GM21619 (cell line): ENCODE data around the gene KCNQ1.

Experiments
- ATAC-seq: cut with Tn5 transposase; IDR thresholded peaks from one replicate; pipeline ENCODE4 v1.9.1; 2021; ENCODE audit not compliant: unreplicated experiment

KCNQ1 gene

DNA sequence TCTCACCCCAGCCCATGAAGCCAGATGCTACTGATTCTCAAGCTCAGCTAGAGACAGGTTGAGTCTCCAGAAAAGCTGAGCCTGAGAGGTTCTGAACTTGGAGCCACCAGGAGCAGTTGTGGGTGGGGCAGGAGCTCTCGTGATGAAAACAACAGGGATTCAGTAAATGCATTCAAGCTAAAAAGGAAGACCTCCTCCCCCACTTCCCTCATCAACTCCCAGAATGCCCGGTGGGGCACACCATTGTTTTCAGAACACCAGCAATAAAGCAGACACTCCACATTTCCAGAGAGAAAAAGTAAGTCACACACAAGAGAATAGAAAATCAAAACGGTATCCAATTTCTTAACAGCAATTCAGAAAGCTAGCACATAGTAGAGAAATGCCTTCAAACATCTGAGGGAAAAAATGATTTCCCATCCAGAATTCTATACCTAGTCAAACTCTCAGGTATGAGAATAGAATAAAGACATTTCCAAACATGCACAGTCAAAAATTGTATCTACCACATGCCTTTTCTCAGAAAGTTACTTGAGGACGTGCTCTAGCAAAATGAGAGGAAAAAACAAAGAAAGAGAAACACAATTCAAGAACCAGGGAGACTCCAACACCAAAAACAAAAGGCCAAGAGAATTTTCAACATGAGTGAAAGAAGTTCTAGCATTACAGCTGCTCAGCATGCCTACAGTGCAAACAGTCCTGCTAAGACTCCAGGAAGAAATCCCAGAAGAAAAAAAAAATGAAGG is 383.9 kb downstream of the KCNQ1 start:
- ATAC-seq, result no peak

GRCh38 chr11:2830030-2830812 is 385.4 kb downstream of the KCNQ1 start:
- ATAC-seq, result no peak

- no peak for ATAC-seq
Observed at GRCh38 chr11:2830886-2831285, 386.1 kb downstream of the KCNQ1 start.

- ATAC-seq, result no peak
Observed at GRCh38 chr11:2831781-2832532, 387.1 kb downstream of the KCNQ1 start.

DNA sequence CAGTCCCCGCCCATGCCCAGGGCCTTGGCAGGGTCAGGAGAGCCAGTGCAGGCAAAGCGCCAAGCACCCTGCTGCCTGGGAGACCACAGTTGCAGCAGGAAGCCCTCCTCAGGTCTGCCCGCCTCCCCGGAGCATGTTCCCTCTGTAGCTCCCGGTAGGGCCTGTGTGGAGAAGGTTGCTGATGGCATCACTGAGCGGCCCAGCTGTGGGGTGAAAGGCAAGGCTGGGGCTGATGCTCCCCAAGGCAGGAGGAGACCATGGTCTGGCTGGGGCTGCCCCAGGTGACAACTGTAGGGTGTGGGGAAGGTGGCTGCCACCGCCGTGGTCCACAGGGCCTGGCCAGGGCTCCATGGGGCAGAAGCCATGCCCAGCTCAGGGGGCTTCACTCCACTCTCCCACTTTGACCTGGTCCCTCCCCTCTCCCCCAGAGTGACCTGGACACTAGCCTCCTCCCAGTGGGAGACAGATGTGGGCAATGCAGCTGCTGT is 387.8 kb downstream of the KCNQ1 start:
- ATAC-seq, result no peak

DNA sequence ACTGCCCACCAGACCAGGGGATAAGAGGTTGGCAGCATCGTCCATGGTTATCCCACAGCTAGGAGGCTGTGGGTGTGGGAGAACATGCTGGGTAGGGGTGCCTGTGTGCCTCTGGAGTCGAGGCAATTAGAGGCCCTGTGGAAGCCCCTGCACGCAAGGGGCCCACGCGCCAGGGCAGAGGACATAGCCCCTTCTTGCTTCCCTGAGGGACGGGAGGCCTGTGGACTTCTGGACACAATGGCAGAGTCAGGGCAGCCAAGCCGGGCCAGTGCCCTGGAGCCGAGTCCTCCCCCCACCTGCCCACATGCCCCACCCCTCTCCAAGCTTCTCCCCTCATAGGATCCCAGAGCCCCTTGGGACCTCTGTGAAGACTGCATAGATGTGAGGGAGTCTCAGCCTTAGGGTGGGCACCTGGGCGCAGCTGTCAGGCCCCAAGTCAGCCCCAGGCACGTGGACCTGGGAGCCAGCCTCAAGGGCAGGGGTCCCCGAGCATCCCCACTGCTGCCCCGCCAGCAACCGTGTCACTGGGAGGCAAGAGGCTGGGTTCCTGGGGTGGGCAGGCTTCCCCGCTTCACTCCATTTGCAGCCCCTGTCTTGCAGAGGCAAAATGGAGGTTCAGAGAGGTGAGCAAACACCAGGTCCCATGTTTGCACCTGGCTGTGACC is 388.4 kb downstream of the KCNQ1 start:
- ATAC-seq, result no peak

- no peak for ATAC-seq
Observed at GRCh38 chr11:2833716-2834502, 389.1 kb downstream of the KCNQ1 start.

- ATAC-seq, result no peak
Observed at GRCh38 chr11:2834503-2835273, 389.9 kb downstream of the KCNQ1 start.

- no peak for ATAC-seq
Observed at GRCh38 chr11:2835296-2835695, 390.5 kb downstream of the KCNQ1 start.

GRCh38 chr11:2835751-2836150 is 390.9 kb downstream of the KCNQ1 start:
- ATAC-seq, result no peak

DNA sequence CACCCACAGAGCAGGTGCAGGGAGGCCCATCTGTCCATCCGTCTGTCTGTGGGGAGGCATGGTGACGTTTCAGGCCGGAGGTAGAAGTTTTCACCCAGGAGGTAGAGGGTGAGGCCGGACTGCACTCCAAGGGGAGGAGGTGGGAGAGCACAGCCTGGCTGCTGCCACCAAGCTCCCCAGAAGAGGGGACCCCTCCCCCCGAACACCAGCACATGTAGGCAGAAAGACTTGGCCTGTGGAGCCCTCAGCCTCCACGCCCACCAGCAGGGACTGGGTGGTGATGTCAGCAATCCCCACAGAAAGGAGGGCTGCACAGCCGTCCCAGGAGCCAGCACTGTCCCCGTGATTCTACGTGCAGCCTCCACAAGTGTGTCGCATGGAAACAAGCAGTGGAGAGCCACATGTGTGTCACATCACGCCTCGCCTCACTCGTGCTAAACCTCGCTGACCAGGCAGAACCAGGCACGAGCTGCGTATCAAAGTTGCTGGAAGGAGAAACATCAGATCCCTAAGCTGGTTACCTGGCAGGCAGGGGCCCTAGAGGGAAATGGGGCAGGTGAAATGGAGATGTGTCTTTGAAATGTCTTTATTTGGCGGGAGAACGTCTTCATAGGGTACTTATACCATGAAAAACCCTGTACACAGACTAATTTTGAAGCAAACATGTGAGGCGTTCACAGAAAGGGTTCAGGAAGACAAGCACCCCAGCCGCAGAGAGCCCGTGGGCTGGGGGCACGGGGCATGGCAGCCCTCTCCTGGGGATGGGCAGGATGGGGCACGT is 391.7 kb downstream of the KCNQ1 start:
- ATAC-seq, result no peak

- ATAC-seq, result no peak
Observed at GRCh38 chr11:2837096-2837601, 392.3 kb downstream of the KCNQ1 start.

- no peak for ATAC-seq
Observed at GRCh38 chr11:2837651-2838050, 392.8 kb downstream of the KCNQ1 start.

- ATAC-seq, result no peak
Observed at GRCh38 chr11:2838091-2838490, 393.3 kb downstream of the KCNQ1 start.

DNA sequence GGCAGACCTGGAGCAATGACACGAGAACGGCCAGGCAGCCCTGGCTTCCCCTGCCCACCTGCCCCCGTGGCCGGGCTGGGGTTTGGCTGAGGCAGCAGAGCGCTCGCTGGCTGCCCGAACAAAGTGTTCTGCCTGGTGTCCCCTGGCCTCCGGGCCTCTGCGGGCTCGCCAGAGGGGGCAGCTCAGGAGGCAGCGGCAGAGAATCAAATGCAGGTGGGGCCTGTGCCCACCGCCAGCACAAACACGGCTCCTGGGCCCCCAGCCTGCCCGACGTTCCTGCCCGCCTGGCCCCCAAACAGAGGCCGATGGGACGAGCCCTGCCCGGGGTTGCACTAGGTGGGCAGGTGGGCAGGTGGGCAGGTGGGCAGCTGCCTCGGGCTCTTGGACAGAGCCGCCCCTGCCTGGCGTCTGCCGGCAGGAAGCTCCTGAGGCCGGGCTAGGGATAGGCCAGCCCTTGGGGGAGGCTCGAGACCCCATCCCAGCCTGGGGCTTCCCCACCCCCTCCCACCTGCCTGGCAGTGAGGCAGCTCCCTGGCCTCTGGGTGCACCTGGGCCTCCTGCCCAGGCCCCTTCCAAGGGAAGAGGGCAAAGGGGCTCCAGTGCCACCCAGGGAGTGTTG is 394.0 kb downstream of the KCNQ1 start:
- ATAC-seq, result no peak

DNA sequence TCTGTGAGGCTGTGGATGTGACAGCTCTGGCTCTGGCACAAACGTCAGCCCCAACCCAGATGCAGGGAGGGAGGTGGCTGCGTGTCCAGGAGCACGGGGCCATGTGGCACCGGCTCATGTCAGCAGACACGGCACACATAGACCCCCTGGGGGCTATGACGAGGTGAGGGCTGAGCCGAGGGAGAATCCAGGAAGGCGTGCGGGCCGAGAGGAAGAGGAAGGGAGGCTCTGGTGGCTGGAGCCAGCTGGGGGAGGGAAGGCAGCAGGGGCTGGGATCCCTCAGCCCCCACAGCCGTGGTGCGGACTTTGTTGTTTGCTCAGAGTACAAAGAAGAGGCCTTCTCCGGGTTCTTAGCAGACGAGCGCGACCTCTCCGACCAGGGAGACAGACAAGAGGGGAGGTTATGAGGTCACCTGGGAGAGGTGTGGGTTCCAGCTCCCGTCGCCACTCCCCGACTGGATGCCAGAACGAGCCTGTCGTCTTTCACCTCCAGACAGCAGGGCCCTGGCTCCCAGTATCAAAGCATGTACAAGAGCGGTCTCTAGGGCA is 394.7 kb downstream of the KCNQ1 start:
- ATAC-seq, result no peak

GRCh38 chr11:2841411-2842190 is 396.8 kb downstream of the KCNQ1 start:
- no peak for ATAC-seq
